ENCODE measurements around the gene ZBTB4.

- no peak for TF ChIP-seq POLR2A (IDR thresholded peaks at IDR 0.05; ENCODE audit: low read length)
- TF ChIP-seq GATA1 (IDR thresholded peaks at IDR 0.05; ENCODE audit: low read depth, low read length), result no peak
These were observed 1.8 kb downstream of the ZBTB4 start for GRCh38 chr17:7477392-7478275.
